ENCODE data around the gene C2CD5.
"Not testable (repeated sequence)": the region's sequence is repeated elsewhere in the genome, so short reads cannot be mapped to it uniquely, and the experiment has no call there.

The C2CD5 gene

GRCh38 chr12:22481547-22482104 is 62.7 kb downstream of the C2CD5 start:
- no peaks in the 10 kb centered on the region for H3K27me3 ChIP-seq (ENCODE audit: control insufficient read depth in 2 of 2, insufficient read depth in 2 of 2, low read length in 2 of 2)
- H3K36me3 ChIP-seq (ENCODE audit: control insufficient read depth in 2 of 2, insufficient read depth in 2 of 2, low read length in 2 of 2): peaks cover 19 to 27% of the 10 kb centered on the region in 2 donors
- no peak overlapping the region for H3K4me3 ChIP-seq (ENCODE audit: low read length in 2 of 2)

DNA sequence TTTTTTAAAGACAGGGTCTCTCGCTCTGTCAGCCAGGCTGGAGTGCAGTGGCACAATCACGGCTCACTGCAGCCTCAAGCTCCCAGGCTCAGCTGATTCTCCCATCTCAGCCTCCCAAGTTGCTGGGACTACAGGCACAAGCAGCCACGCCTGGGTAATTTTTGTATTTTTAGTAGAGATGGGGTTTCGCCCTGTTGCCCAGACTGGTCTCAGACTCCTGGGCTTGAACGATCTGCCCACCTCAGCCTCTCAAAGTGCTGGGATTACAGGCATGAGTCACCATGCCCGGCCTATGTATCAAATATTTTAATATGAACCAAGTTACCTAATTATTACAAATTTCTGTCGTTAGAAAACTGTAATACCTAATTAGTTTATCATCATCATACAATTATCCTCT is 63.5 kb downstream of the C2CD5 start:
- H3K9ac ChIP-seq (ENCODE audit: low read depth in 1 of 2, low read length in 2 of 2); H3K27ac ChIP-seq (ENCODE audit: low read depth in 2 of 2, low read length in 2 of 2); H3K4me1 ChIP-seq (ENCODE audit: control insufficient read depth in 2 of 2, insufficient read depth in 2 of 2, low read length in 2 of 2); H3K4me3 ChIP-seq (ENCODE audit: low read length in 2 of 2); H3K27me3 ChIP-seq (ENCODE audit: control insufficient read depth in 2 of 2, insufficient read depth in 2 of 2, low read length in 2 of 2); H3K9me3 ChIP-seq (ENCODE audit: control insufficient read depth in 2 of 2, low read length in 2 of 2): not testable (repeated sequence)
- H3K36me3 ChIP-seq (ENCODE audit: control insufficient read depth in 2 of 2, insufficient read depth in 2 of 2, low read length in 2 of 2): peaks cover 19 to 30% of the 10 kb centered on the region in 2 donors

More at GRCh38 chr12:22481547-22482104, 62.7 kb downstream of the C2CD5 start:
- Histone ChIP-seq H3K9ac (ENCODE audit: low read depth in 1 of 2, low read length in 2 of 2) (no peak overlapping the region), H3K9me3 (ENCODE audit: control insufficient read depth in 2 of 2, low read length in 2 of 2) (no peaks in the 10 kb centered on the region), H3K4me1 (ENCODE audit: control insufficient read depth in 2 of 2, insufficient read depth in 2 of 2, low read length in 2 of 2) (no peaks in the 10 kb centered on the region), H3K27ac (ENCODE audit: low read depth in 2 of 2, low read length in 2 of 2) (no peak overlapping the region)

- Histone ChIP-seq H3K9me3 (ENCODE audit: control insufficient read depth in 2 of 2, low read length in 2 of 2) (no peaks in the 10 kb centered on the region), H3K27me3 (ENCODE audit: control insufficient read depth in 2 of 2, insufficient read depth in 2 of 2, low read length in 2 of 2) (no peaks in the 10 kb centered on the region), H3K4me1 (ENCODE audit: control insufficient read depth in 2 of 2, insufficient read depth in 2 of 2, low read length in 2 of 2) (no peaks in the 10 kb centered on the region), H3K4me3 (ENCODE audit: low read length in 2 of 2) (no peak overlapping the region), H3K9ac (ENCODE audit: low read depth in 1 of 2, low read length in 2 of 2) (no peak overlapping the region), H3K36me3 (ENCODE audit: control insufficient read depth in 2 of 2, insufficient read depth in 2 of 2, low read length in 2 of 2) (peaks cover 19 to 30% of the 10 kb centered on the region in 2 donors), H3K27ac (ENCODE audit: low read depth in 2 of 2, low read length in 2 of 2) (no peak overlapping the region)
These were observed 64.3 kb downstream of the C2CD5 start for GRCh38 chr12:22480016-22480415.

DNA sequence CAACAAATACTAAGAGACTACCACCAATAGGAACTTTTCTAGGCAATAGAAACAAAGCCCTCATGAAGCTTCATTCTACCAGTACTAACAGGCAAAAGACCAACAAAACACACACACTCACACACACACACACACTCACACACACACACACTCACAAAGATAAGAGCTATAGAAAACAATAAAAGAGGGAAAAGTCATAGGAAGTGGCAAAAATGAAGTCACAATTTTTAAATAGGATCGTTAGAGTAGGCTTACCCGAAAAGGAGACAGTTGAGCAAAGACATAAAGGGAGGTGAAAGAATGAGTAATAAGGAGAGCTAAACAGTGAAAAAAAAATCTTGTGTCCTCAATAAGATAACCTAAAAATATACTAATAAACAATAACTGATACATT is 66.5 kb downstream of the C2CD5 start:
- H3K4me3 ChIP-seq (ENCODE audit: low read length in 2 of 2): no peak overlapping the region
- H3K4me1 ChIP-seq (ENCODE audit: control insufficient read depth in 2 of 2, insufficient read depth in 2 of 2, low read length in 2 of 2): no peaks in the 10 kb centered on the region
- peaks cover 14 to 35% of the 10 kb centered on the region in 2 donors for H3K36me3 ChIP-seq (ENCODE audit: control insufficient read depth in 2 of 2, insufficient read depth in 2 of 2, low read length in 2 of 2)
- H3K27me3 ChIP-seq (ENCODE audit: control insufficient read depth in 2 of 2, insufficient read depth in 2 of 2, low read length in 2 of 2): no peaks in the 10 kb centered on the region
- H3K9ac ChIP-seq (ENCODE audit: low read depth in 1 of 2, low read length in 2 of 2): no peak overlapping the region
- H3K27ac ChIP-seq (ENCODE audit: low read depth in 2 of 2, low read length in 2 of 2): no peak overlapping the region
- H3K9me3 ChIP-seq (ENCODE audit: control insufficient read depth in 2 of 2, low read length in 2 of 2): no peaks in the 10 kb centered on the region

GRCh38 chr12:22477166-22477893 is 67.0 kb downstream of the C2CD5 start:
- Histone ChIP-seq H3K9ac (ENCODE audit: low read depth in 1 of 2, low read length in 2 of 2) (no peak overlapping the region), H3K4me3 (ENCODE audit: low read length in 2 of 2) (no peak overlapping the region), H3K4me1 (ENCODE audit: control insufficient read depth in 2 of 2, insufficient read depth in 2 of 2, low read length in 2 of 2) (no peaks in the 10 kb centered on the region), H3K9me3 (ENCODE audit: control insufficient read depth in 2 of 2, low read length in 2 of 2) (no peaks in the 10 kb centered on the region), H3K27ac (ENCODE audit: low read depth in 2 of 2, low read length in 2 of 2) (no peak overlapping the region), H3K27me3 (ENCODE audit: control insufficient read depth in 2 of 2, insufficient read depth in 2 of 2, low read length in 2 of 2) (no peaks in the 10 kb centered on the region), H3K36me3 (ENCODE audit: control insufficient read depth in 2 of 2, insufficient read depth in 2 of 2, low read length in 2 of 2) (peaks cover 14 to 35% of the 10 kb centered on the region in 2 donors)

DNA sequence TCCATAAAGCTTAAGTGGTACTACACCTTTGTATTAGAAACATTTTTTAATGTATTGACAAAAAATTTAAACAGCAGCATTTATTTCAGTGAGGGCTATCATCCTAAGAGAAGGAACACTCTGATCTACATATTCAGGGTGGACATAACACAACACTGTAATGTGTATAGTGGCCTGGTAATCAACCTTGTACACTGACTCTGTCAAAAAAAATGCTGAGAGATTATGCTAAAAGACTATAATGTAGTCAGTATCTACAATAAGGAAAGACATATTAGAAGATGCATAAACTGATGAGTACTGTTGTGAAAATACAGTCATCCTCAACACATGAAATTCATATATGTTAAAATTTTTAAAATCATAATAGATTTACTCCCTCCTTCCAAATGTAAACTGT is 68.2 kb downstream of the C2CD5 start:
- H3K9me3 ChIP-seq (ENCODE audit: control insufficient read depth in 2 of 2, low read length in 2 of 2): no peaks in the 10 kb centered on the region
- H3K4me3 ChIP-seq (ENCODE audit: low read length in 2 of 2): no peak overlapping the region
- H3K36me3 ChIP-seq (ENCODE audit: control insufficient read depth in 2 of 2, insufficient read depth in 2 of 2, low read length in 2 of 2): peaks cover 11 to 37% of the 10 kb centered on the region in 2 donors
- H3K9ac ChIP-seq (ENCODE audit: low read depth in 1 of 2, low read length in 2 of 2): no peak overlapping the region
- no peaks in the 10 kb centered on the region for H3K4me1 ChIP-seq (ENCODE audit: control insufficient read depth in 2 of 2, insufficient read depth in 2 of 2, low read length in 2 of 2)
- no peak overlapping the region for H3K27ac ChIP-seq (ENCODE audit: low read depth in 2 of 2, low read length in 2 of 2)
- no peaks in the 10 kb centered on the region for H3K27me3 ChIP-seq (ENCODE audit: control insufficient read depth in 2 of 2, insufficient read depth in 2 of 2, low read length in 2 of 2)

DNA sequence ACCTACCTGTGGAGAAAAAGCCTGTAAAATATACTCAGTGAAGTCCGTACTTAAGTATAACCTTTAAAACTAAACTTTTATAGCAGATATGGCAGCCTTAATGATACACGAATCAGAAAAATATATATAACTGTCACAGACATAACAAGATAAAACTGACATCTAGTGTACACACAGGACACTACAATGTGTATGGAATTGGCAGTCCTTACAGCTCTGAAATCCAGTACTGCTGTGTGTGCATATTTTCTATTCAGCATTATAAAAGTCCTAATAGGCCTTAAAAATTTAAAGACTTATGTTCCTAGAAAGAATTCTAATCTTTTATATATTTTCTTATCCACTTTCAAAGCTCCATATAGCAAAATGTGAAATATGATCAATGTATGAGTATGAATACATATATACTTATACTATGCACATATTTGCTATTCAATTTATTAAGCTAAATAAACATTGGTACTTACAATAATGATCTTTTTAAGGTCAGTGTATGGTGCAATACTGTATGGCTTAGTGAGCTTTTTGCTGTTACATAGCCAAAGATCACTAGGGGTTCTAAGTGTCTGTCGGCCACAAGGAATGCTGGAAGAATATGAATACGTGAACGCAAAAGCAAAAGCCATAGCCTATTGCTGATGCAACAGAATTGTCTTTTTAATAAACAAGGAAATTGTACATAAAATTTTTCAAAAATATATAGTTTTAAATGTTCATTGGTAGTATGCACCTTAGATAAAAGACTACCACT is 69.2 kb downstream of the C2CD5 start:
- H3K4me3 ChIP-seq (ENCODE audit: low read length in 2 of 2): no peak overlapping the region
- no peaks in the 10 kb centered on the region for H3K9me3 ChIP-seq (ENCODE audit: control insufficient read depth in 2 of 2, low read length in 2 of 2)
- H3K27ac ChIP-seq (ENCODE audit: low read depth in 2 of 2, low read length in 2 of 2): no peak overlapping the region
- no peak overlapping the region for H3K9ac ChIP-seq (ENCODE audit: low read depth in 1 of 2, low read length in 2 of 2)
- no peaks in the 10 kb centered on the region for H3K4me1 ChIP-seq (ENCODE audit: control insufficient read depth in 2 of 2, insufficient read depth in 2 of 2, low read length in 2 of 2)
- H3K36me3 ChIP-seq (ENCODE audit: control insufficient read depth in 2 of 2, insufficient read depth in 2 of 2, low read length in 2 of 2): peaks cover 11 to 39% of the 10 kb centered on the region in 2 donors
- no peaks in the 10 kb centered on the region for H3K27me3 ChIP-seq (ENCODE audit: control insufficient read depth in 2 of 2, insufficient read depth in 2 of 2, low read length in 2 of 2)

DNA sequence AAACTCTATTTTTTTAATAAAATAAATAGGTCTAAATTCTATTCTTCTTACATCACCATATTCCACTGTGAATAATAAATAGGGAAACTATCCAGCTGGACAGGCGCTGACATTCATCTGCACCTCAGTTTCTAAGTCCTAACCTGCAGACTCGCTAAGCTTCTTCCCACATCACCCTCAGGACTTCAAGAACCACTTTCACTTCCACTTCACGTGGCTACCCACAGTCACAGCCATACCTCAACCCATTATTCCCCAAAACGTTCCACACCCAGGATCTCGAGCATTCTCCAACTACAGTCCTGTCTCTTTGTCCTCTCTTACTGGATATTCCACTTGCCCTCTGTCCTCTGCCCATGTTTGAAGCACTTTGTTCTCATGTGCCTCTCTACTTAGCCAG is 71.1 kb downstream of the C2CD5 start:
- Histone ChIP-seq H3K36me3 (ENCODE audit: control insufficient read depth in 2 of 2, insufficient read depth in 2 of 2, low read length in 2 of 2) (peaks cover 18 to 47% of the 10 kb centered on the region in 2 donors), H3K9me3 (ENCODE audit: control insufficient read depth in 2 of 2, low read length in 2 of 2) (no peaks in the 10 kb centered on the region), H3K4me1 (ENCODE audit: control insufficient read depth in 2 of 2, insufficient read depth in 2 of 2, low read length in 2 of 2) (no peaks in the 10 kb centered on the region), H3K27me3 (ENCODE audit: control insufficient read depth in 2 of 2, insufficient read depth in 2 of 2, low read length in 2 of 2) (no peaks in the 10 kb centered on the region), H3K27ac (ENCODE audit: low read depth in 2 of 2, low read length in 2 of 2) (no peak overlapping the region), H3K4me3 (ENCODE audit: low read length in 2 of 2) (no peak overlapping the region), H3K9ac (ENCODE audit: low read depth in 1 of 2, low read length in 2 of 2) (no peak overlapping the region)

DNA sequence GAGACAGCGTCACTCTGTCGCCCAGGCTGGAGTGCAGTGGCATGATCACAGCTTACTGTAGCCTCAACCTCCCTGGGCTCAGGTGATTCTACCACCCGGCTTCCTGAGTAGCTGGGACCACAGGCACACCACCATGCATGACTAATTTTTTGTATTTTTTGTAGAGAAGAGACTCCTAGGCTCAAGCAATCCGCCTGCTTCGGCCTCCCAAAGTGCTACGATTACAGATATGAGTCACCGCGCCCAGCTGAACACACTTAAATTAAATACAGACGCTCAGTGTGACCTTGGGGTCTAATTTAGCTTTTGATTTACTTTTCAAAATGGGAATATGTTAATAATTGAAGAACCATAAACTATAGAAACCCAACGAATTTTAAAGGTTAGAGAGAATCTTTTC is 77.2 kb downstream of the C2CD5 start:
- H3K4me1 ChIP-seq (ENCODE audit: control insufficient read depth in 2 of 2, insufficient read depth in 2 of 2, low read length in 2 of 2): no peaks in the 10 kb centered on the region
- no peak overlapping the region for H3K9ac ChIP-seq (ENCODE audit: low read depth in 1 of 2, low read length in 2 of 2)
- H3K27me3 ChIP-seq (ENCODE audit: control insufficient read depth in 2 of 2, insufficient read depth in 2 of 2, low read length in 2 of 2): no peaks in the 10 kb centered on the region
- H3K36me3 ChIP-seq (ENCODE audit: control insufficient read depth in 2 of 2, insufficient read depth in 2 of 2, low read length in 2 of 2): peaks cover 11 to 32% of the 10 kb centered on the region in 2 donors
- no peak overlapping the region for H3K27ac ChIP-seq (ENCODE audit: low read depth in 2 of 2, low read length in 2 of 2)
- H3K9me3 ChIP-seq (ENCODE audit: control insufficient read depth in 2 of 2, low read length in 2 of 2): no peaks in the 10 kb centered on the region
- no peak overlapping the region for H3K4me3 ChIP-seq (ENCODE audit: low read length in 2 of 2)

- Histone ChIP-seq H3K9me3 (ENCODE audit: control insufficient read depth in 2 of 2, low read length in 2 of 2) (no peaks in the 10 kb centered on the region), H3K9ac (ENCODE audit: low read depth in 1 of 2, low read length in 2 of 2) (no peak overlapping the region), H3K4me3 (ENCODE audit: low read length in 2 of 2) (no peak overlapping the region), H3K27ac (ENCODE audit: low read depth in 2 of 2, low read length in 2 of 2) (no peak overlapping the region), H3K4me1 (ENCODE audit: control insufficient read depth in 2 of 2, insufficient read depth in 2 of 2, low read length in 2 of 2) (no peaks in the 10 kb centered on the region), H3K27me3 (ENCODE audit: control insufficient read depth in 2 of 2, insufficient read depth in 2 of 2, low read length in 2 of 2) (no peaks in the 10 kb centered on the region), H3K36me3 (ENCODE audit: control insufficient read depth in 2 of 2, insufficient read depth in 2 of 2, low read length in 2 of 2) (peaks cover 4 to 10% of the 10 kb centered on the region in 2 donors)
These were observed 81.0 kb downstream of the C2CD5 start for GRCh38 chr12:22463306-22463705.
